ENCODE data around the gene ARHGAP33. TPM values are rescaled to one million over a fixed set of nuclear protein-coding genes. Genes with fewer than 3 reads are reported as not detected.

The ARHGAP33 gene
- total RNA-seq, 3 donors from 2014 or later: 5.1 to 17.7 (median 12.8) TPM

- DNase-seq (ENCODE audit: low spot score in 2 of 2): no peak
- Histone ChIP-seq H3K36me3 (peaks cover 4% of the 10 kb centered on the region), H3K27me3 (no peaks in the 10 kb centered on the region), H3K4me3 (no peak overlapping the region), H3K9me3 (no peaks in the 10 kb centered on the region), H3K27ac (peak overlapping the region; percentile 98), H3K4me1 (peaks cover 2 to 8% of the 10 kb centered on the region in 2 donors)
- intact Hi-C loops (cut with DNase I; ENCODE audit: low total_unique reads): no loop called here
- no peak for TF ChIP-seq POLR2A (IDR thresholded peaks at IDR 0.05)
- no peak for TF ChIP-seq POLR2AphosphoS5 (IDR thresholded peaks at IDR 0.05)
- TF ChIP-seq CTCF (IDR thresholded peaks at IDR 0.05): no peak
These were observed 21.6 kb upstream of the ARHGAP33 start for GRCh38 chr19:35753634-35754369.

GRCh38 chr19:35754370-35755130 lies 20.8 kb upstream of the ARHGAP33 start:
- no peak for TF ChIP-seq CTCF (IDR thresholded peaks at IDR 0.05)
- TF ChIP-seq POLR2A (IDR thresholded peaks at IDR 0.05): no peak
- TF ChIP-seq POLR2AphosphoS5 (IDR thresholded peaks at IDR 0.05): no peak
- peak overlapping the region; percentile 98 for H3K27ac ChIP-seq
- H3K4me3 ChIP-seq: peak overlapping the region in 2 of 3 donors; percentile 79 to 92
- peaks cover 4% of the 10 kb centered on the region for H3K36me3 ChIP-seq
- no peaks in the 10 kb centered on the region for H3K27me3 ChIP-seq
- no peaks in the 10 kb centered on the region for H3K9me3 ChIP-seq
- intact Hi-C loops (cut with DNase I; ENCODE audit: low total_unique reads): no loop called here
- no peak for DNase-seq (ENCODE audit: low spot score in 2 of 2)
- H3K4me1 ChIP-seq: peaks cover 2 to 8% of the 10 kb centered on the region in 2 donors

GRCh38 chr19:35755131-35755549 lies 20.2 kb upstream of the ARHGAP33 start:
- peak overlapping the region; percentile 98 for H3K27ac ChIP-seq
- TF ChIP-seq POLR2AphosphoS5 (IDR thresholded peaks at IDR 0.05) (no peak), POLR2A (IDR thresholded peaks at IDR 0.05) (no peak), CTCF (IDR thresholded peaks at IDR 0.05) (no peak)
- no peak for DNase-seq (ENCODE audit: low spot score in 2 of 2)
- no peaks in the 10 kb centered on the region for H3K27me3 ChIP-seq
- peaks cover 4% of the 10 kb centered on the region for H3K36me3 ChIP-seq
- H3K4me3 ChIP-seq: peak overlapping the region; percentile 76 to 92 (median 79)
- H3K4me1 ChIP-seq: peaks cover 2 to 8% of the 10 kb centered on the region in 2 donors
- intact Hi-C loops (cut with DNase I; ENCODE audit: low total_unique reads): no loop called here
- H3K9me3 ChIP-seq: no peaks in the 10 kb centered on the region

- Histone ChIP-seq H3K9me3 (no peaks in the 10 kb centered on the region), H3K4me3 (peak overlapping the region; percentile 76 to 92 (median 79)), H3K27me3 (no peaks in the 10 kb centered on the region), H3K4me1 (peaks cover 0 to 8% of the 10 kb centered on the region in 2 donors), H3K27ac (peak overlapping the region; percentile 98), H3K36me3 (peaks cover 4% of the 10 kb centered on the region)
- intact Hi-C loops (cut with DNase I; ENCODE audit: low total_unique reads): no loop called here
- DNase-seq (ENCODE audit: low spot score in 2 of 2): peak; percentile 60 to 80
- no peak for TF ChIP-seq POLR2A (IDR thresholded peaks at IDR 0.05)
- no peak for TF ChIP-seq CTCF (IDR thresholded peaks at IDR 0.05)
- TF ChIP-seq POLR2AphosphoS5 (IDR thresholded peaks at IDR 0.05): peak; percentile 14 to 55 (median 44)
These were observed 19.6 kb upstream of the ARHGAP33 start for GRCh38 chr19:35755550-35756376.
